Testis (tissue), 3 donors: Measurements from ENCODE around the gene WNT6. TPM values are rescaled to one million over a fixed set of nuclear protein-coding genes. Genes with fewer than 3 reads are reported as not detected.

ENCODE experiments used
- DNase-seq: peaks from one replicate; pipeline ENCODE4 v3.0.0-alpha.2; 2019
- H3K27ac ChIP-seq, 2 donors: fragments of 200-600 bp; sonication (generic); one replicate each; pipeline ENCODE4 v1.5.1; 2019
- H3K27me3 ChIP-seq: fragments of 200-600 bp; sonication (generic); one replicate; pipeline ENCODE4 v1.5.1; 2019
- H3K36me3 ChIP-seq: fragments of 200-600 bp; sonication (generic); one replicate; pipeline ENCODE4 v1.5.1; 2017; ENCODE audit warnings: low read depth; ENCODE audit errors: missing control alignments
- H3K4me1 ChIP-seq: fragments of 200-600 bp; sonication (generic); one replicate; pipeline ENCODE4 v1.5.1; 2019
- H3K4me3 ChIP-seq, 2 donors: fragments of 200-600 bp; sonication (generic); one replicate each; pipeline ENCODE4 v1.5.1; 2017 to 2019
- H3K9me3 ChIP-seq: fragments of 200-600 bp; sonication (generic); one replicate; pipeline ENCODE4 v1.5.1; 2017
- POLR2A ChIP-seq: fragments of 450-650 bp; IDR thresholded peaks from one replicate; pipeline ENCODE4 v1.6.1; 2017; ENCODE audit warnings: antibody characterized with exemption, mild to moderate bottlenecking, moderate library complexity
- WGBS, 2 donors: methylation state at CpG; one replicate each; pipeline ENCODE4 v1.1.5; 2018; 5-methylcytosine and 5-hydroxymethylcytosine counted together
- intact Hi-C: fragments of 100-400 bp; cut with DNase I; formaldehyde crosslinking; loops from one replicate; pipeline ENCODE4 v1.15.1; 2023; ENCODE audit warnings: low total_unique reads
- polyA plus RNA-seq: library from polyadenylated mRNA; stranded (reverse); fragments of 350-450 nt; fragmentation: Illumina TruSeq; extraction: RNeasy Lipid Tissue Mini Kit (QIAGEN cat#74804); gene quantifications from one replicate; pipeline ENCODE4 v1.2.3, GENCODE V29; 2014; ENCODE audit warnings: low read depth, low replicate concordance; ENCODE audit not compliant: insufficient read depth
- total RNA-seq, 2 donors: library from RNA; depleted of rRNA; stranded (reverse); fragments of >200 nt; gene quantifications; one replicate each; pipeline ENCODE4 v1.2.3, GENCODE V29; 2016
- TF ChIP-seq, protein P1 (sequence below), 3 experiments: fragments of 450-650 bp in 2 of 3; fragments of 200-600 bp in 1 of 3; sonication (generic) in 1 of 3; IDR thresholded peaks; one replicate each; pipeline ENCODE4 v1.5.1; 2016 to 2019; ENCODE audit warnings: antibody characterized with exemption in 3 of 3, mild to moderate bottlenecking in 2 of 3, moderate library complexity in 1 of 3

Gene WNT6
- total and polyA plus RNA-seq, 3 donors from 2014 or later: 2.7 to 46.5 (median 5.5) TPM

DNA sequence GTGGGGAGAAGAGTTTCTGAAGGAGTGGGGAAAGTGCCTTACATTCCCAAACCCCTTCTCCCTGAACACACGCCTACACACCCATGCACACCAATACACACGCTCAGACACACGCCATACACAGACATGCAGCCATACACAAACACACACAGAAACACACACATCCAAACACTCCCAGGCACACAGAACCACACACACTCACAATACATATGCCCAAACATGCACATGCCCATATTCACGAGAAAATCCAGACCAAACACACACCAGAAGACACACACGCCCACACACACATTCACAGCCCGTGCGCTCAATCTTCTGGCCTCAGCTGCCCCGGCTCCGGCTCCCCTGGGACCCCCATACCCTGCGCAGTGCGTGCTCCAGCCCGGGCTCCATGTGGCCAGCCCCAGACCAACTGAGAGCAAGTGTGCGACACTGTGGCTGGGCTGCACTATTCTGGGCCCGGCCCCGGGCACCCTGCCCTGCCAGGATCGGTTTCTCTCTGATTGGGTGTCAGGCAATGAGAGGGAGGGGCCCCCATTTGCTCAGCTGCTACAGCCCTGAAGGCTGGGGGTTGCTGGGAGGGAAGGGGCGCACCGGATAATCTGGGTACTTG is 28.1 kb upstream of the WNT6 start, which contains the start of gene PRKAG3:
Gene PRKAG3 (minus strand): TSS at position 426 of the 613 bp plus-strand sequence.
- H3K4me3 ChIP-seq: no peak within 1 kb of the TSS
- no peaks in the 10 kb centered on the region for H3K36me3 ChIP-seq
- TF ChIP-seq, protein P1, sequence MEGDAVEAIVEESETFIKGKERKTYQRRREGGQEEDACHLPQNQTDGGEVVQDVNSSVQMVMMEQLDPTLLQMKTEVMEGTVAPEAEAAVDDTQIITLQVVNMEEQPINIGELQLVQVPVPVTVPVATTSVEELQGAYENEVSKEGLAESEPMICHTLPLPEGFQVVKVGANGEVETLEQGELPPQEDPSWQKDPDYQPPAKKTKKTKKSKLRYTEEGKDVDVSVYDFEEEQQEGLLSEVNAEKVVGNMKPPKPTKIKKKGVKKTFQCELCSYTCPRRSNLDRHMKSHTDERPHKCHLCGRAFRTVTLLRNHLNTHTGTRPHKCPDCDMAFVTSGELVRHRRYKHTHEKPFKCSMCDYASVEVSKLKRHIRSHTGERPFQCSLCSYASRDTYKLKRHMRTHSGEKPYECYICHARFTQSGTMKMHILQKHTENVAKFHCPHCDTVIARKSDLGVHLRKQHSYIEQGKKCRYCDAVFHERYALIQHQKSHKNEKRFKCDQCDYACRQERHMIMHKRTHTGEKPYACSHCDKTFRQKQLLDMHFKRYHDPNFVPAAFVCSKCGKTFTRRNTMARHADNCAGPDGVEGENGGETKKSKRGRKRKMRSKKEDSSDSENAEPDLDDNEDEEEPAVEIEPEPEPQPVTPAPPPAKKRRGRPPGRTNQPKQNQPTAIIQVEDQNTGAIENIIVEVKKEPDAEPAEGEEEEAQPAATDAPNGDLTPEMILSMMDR (IDR thresholded peaks at IDR 0.05): no peak
- no peak for TF ChIP-seq POLR2A
- WGBS, 2 donors: 75 to 80% methylated on average over 14 to 18 of the region's 18 CpGs
- H3K27me3 ChIP-seq: no peaks in the 10 kb centered on the region
- no peak for DNase-seq
- H3K27ac ChIP-seq: no peak within 1 kb of the TSS
- intact Hi-C loops: no loop called here
- peaks cover 8% of the 10 kb centered on the region for H3K4me1 ChIP-seq
- H3K9me3 ChIP-seq: no peaks in the 10 kb centered on the region

DNA sequence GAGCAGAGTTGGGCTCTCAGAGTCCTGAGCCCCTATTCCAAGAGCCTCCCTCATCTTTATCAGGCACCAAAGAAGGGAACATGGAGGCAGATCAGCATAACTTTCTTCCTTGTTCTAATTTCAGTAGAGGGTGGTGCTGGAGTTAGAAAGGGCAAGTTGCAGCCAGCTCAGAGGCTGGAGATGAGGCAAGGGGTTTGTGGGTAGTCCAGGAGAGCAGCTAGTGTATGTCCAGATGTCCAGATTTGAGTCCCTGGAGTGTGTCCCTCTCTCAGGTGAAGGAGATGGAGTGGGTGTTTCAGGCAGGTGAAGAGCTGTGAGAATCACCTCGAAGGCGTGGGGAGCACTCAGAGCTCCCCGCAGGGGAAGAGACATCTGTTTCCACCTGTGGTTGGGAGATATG is 27.5 kb upstream of the WNT6 start:
- Histone ChIP-seq H3K27me3 (no peaks in the 10 kb centered on the region), H3K36me3 (no peaks in the 10 kb centered on the region), H3K4me3 (no peak overlapping the region), H3K27ac (no peak overlapping the region), H3K4me1 (peaks cover 8% of the 10 kb centered on the region), H3K9me3 (no peaks in the 10 kb centered on the region)
- intact Hi-C loops: no loop called here
- no peak for DNase-seq
- no peak for TF ChIP-seq POLR2A
- TF ChIP-seq, protein P1 (IDR thresholded peaks at IDR 0.05): no peak
- WGBS, 2 donors: 73 to 75% methylated on average over 3 of the region's 3 CpGs

DNA sequence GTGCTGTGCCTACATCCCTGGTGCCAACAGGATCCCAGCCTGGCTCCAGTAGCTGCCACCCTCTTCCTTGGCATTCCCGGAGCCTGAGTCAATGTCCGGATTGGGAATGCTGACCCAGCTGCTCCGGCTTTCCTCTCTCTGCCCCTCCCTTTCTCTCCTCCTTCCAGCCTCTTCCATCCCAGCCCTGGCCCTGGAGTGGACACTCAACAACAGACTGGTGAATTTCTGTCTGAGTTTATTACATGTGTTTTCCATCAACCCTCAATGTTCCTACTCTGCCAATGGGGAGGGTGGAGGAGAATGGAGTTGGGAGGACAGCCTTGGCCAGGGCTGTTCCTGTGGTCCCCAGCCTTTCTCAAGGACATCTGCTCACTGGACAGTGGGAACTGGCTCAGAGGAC is 27.1 kb upstream of the WNT6 start:
- 34 to 52% methylated on average over 3 of the region's 3 CpGs for WGBS, 2 donors
- Histone ChIP-seq H3K4me1 (peaks cover 8% of the 10 kb centered on the region), H3K36me3 (no peaks in the 10 kb centered on the region), H3K27me3 (no peaks in the 10 kb centered on the region), H3K9me3 (no peaks in the 10 kb centered on the region), H3K27ac (no peak overlapping the region), H3K4me3 (no peak overlapping the region)
- TF ChIP-seq POLR2A: no peak
- DNase-seq: peak; percentile 30
- intact Hi-C loops: no loop called here

DNA sequence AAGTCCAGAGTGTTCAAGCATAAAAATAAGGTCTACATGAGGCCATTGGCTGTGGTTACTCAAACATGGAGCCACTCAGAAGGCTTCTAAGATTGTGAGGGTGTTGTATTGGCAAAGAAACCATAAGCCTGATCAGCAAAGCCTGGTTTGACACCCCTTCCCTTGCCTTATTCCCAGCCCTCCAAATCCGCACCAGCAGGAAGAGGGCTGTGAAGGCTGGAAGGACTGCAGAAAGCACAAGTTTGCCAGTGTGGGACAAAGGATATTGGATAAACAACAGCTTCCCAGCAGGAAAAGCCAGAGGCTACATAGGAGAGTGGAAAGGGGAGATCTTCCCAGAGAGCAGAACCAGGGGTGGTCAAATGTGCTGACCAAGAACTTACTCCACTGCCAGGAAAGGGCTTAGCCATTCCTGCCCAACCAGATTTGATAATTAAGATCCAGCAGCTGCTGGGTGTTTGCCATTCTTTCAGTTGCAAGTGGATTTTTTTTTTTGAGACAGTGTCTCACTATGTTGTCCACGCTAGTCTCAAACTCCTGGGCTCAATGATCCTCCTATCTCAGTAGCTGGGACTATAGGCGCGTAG is 26.5 kb upstream of the WNT6 start:
- WGBS, 2 donors: 70 to 79% methylated on average over 4 of the region's 4 CpGs
- Histone ChIP-seq H3K4me3 (no peak overlapping the region), H3K36me3 (no peaks in the 10 kb centered on the region), H3K27me3 (no peaks in the 10 kb centered on the region), H3K27ac (no peak overlapping the region), H3K9me3 (no peaks in the 10 kb centered on the region), H3K4me1 (peaks cover 8% of the 10 kb centered on the region)
- intact Hi-C loops: no loop called here
- TF ChIP-seq POLR2A: no peak
- TF ChIP-seq, protein P1 (IDR thresholded peaks at IDR 0.05): no peak
- no peak for DNase-seq

DNA sequence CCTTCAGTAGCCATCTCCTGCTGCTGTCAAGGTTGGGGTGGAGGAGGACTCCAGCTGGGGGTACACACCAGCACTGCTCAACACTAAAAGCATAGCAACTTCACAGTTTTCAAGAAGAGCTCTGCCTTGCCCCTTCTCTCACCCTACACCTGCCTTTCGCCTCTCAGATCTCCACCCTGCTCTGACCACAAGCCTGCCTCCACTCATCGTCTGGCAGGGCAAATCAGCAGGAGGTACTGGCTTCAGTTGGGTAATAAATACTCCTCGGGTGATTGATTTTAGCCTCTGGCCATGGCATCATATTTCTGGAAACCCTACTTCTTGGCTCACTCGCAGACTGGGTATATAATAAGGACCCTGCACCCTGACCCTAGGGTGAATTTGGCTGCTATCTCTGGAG is 24.9 kb upstream of the WNT6 start:
- WGBS, 2 donors: 82 to 85% methylated on average over 4 of the region's 4 CpGs
- Histone ChIP-seq H3K27me3 (no peaks in the 10 kb centered on the region), H3K9me3 (no peaks in the 10 kb centered on the region), H3K4me3 (no peak overlapping the region), H3K36me3 (no peaks in the 10 kb centered on the region), H3K27ac (no peak overlapping the region), H3K4me1 (peaks cover 8% of the 10 kb centered on the region)
- TF ChIP-seq POLR2A: no peak
- TF ChIP-seq, protein P1 (IDR thresholded peaks at IDR 0.05): no peak
- no peak for DNase-seq
- intact Hi-C loops: no loop called here
